Immature natural killer cell (primary cell): ENCODE measurements around the gene ARHGAP8. TPM values are rescaled to one million over a fixed set of nuclear protein-coding genes. Genes with fewer than 3 reads are reported as not detected.

Experiments used
- DNase-seq, 3 donors: peaks; one replicate each; pipeline ENCODE4 v3.0.0; 2022; ENCODE audit warnings: mixed read lengths in 1 of 3
- H3K27ac Mint-ChIP-seq, 6 donors: one replicate each; pipeline ENCODE4 v1.8.0; 2020; ENCODE audit warnings: mixed read lengths in 6 of 6, mild to moderate bottlenecking in 5 of 6, inconsistent platforms in 4 of 6, moderate library complexity in 3 of 6
- H3K27me3 Mint-ChIP-seq, 3 donors: one replicate each; pipeline ENCODE4 v1.8.0; 2020 to 2021; ENCODE audit warnings: low read depth in 3 of 3, mild to moderate bottlenecking in 3 of 3, mixed read lengths in 3 of 3, moderate library complexity in 3 of 3, inconsistent platforms in 1 of 3
- H3K36me3 Mint-ChIP-seq, 3 donors: one replicate each; pipeline ENCODE4 v1.8.0; 2020; ENCODE audit warnings: mixed read lengths in 3 of 3, inconsistent platforms in 2 of 3, mild to moderate bottlenecking in 2 of 3
- H3K4me1 Mint-ChIP-seq, 2 donors: one replicate each; pipeline ENCODE4 v1.8.0; 2020; ENCODE audit warnings: inconsistent platforms in 2 of 2, mild to moderate bottlenecking in 2 of 2, mixed read lengths in 2 of 2, moderate library complexity in 1 of 2
- H3K4me3 Mint-ChIP-seq, 5 donors: one replicate each; pipeline ENCODE4 v1.8.0; 2020; ENCODE audit warnings: mild to moderate bottlenecking in 5 of 5, mixed read lengths in 5 of 5, inconsistent platforms in 3 of 5, moderate library complexity in 3 of 5
- H3K9me3 Mint-ChIP-seq, 6 donors: one replicate each; pipeline ENCODE4 v1.8.0; 2020; ENCODE audit warnings: mild to moderate bottlenecking in 6 of 6, mixed read lengths in 6 of 6, inconsistent platforms in 4 of 6, moderate library complexity in 3 of 6
- polyA plus RNA-seq, 3 donors: library from polyadenylated mRNA; unstranded; fragments of 300-500 nt; fragmentation: Illumina TruSeq; gene quantifications; one replicate each; pipeline ENCODE4 v1.2.3, GENCODE V29; 2021

The ARHGAP8 gene
- polyA plus RNA-seq, 3 donors from 2014 or later = 0.60 to 2.0 TPM; not detected in 1

- peaks cover 0 to 5% (median 2%) of the 10 kb centered on the region in 3 donors for H3K27me3 Mint-ChIP-seq
- no peak overlapping the region for H3K4me3 Mint-ChIP-seq
- DNase-seq = no peak
- H3K9me3 Mint-ChIP-seq = peaks cover 0 to 7% (median 1%) of the 10 kb centered on the region in 6 donors
- no peak overlapping the region for H3K27ac Mint-ChIP-seq
- H3K36me3 Mint-ChIP-seq = no peaks in the 10 kb centered on the region
- no peaks in the 10 kb centered on the region for H3K4me1 Mint-ChIP-seq
These were observed 116.8 kb downstream of the ARHGAP8 start for GRCh38 chr22:44869196-44869595.

- DNase-seq = no peak
- Mint-ChIP-seq H3K4me3 (no peak overlapping the region), H3K27ac (no peak overlapping the region), H3K27me3 (peaks cover 0 to 5% (median 2%) of the 10 kb centered on the region in 3 donors), H3K9me3 (peaks cover 0 to 7% (median 1%) of the 10 kb centered on the region in 6 donors), H3K36me3 (no peaks in the 10 kb centered on the region), H3K4me1 (no peaks in the 10 kb centered on the region)
These were observed 117.6 kb downstream of the ARHGAP8 start for GRCh38 chr22:44870021-44870420.

GRCh38 chr22:44871782-44872181, 119.4 kb downstream of the ARHGAP8 start:
- Mint-ChIP-seq H3K4me1 (no peaks in the 10 kb centered on the region), H3K27me3 (peaks cover 0 to 5% (median 0%) of the 10 kb centered on the region in 3 donors), H3K27ac (no peak overlapping the region), H3K4me3 (no peak overlapping the region), H3K9me3 (peaks cover 0 to 7% (median 1%) of the 10 kb centered on the region in 6 donors), H3K36me3 (no peaks in the 10 kb centered on the region)
- no peak for DNase-seq

GRCh38 chr22:44876921-44877320, 124.5 kb downstream of the ARHGAP8 start:
- no peaks in the 10 kb centered on the region for H3K36me3 Mint-ChIP-seq
- H3K4me1 Mint-ChIP-seq = no peaks in the 10 kb centered on the region
- no peak for DNase-seq
- no peak overlapping the region for H3K4me3 Mint-ChIP-seq
- H3K27me3 Mint-ChIP-seq = peaks cover 0 to 3% (median 2%) of the 10 kb centered on the region in 3 donors
- H3K27ac Mint-ChIP-seq = no peak overlapping the region
- H3K9me3 Mint-ChIP-seq = peaks cover 0 to 1% (median 0%) of the 10 kb centered on the region in 6 donors

GRCh38 chr22:44878483-44879300, 126.3 kb downstream of the ARHGAP8 start:
- Mint-ChIP-seq H3K9me3 (no peaks in the 10 kb centered on the region), H3K27ac (no peak overlapping the region), H3K4me1 (no peaks in the 10 kb centered on the region), H3K4me3 (no peak overlapping the region), H3K36me3 (no peaks in the 10 kb centered on the region), H3K27me3 (peaks cover 0 to 3% (median 2%) of the 10 kb centered on the region in 3 donors)
- DNase-seq = no peak

GRCh38 chr22:44879301-44879680, 126.9 kb downstream of the ARHGAP8 start:
- Mint-ChIP-seq H3K36me3 (no peaks in the 10 kb centered on the region), H3K27ac (no peak overlapping the region), H3K4me3 (no peak overlapping the region), H3K9me3 (no peaks in the 10 kb centered on the region), H3K27me3 (peaks cover 0 to 3% (median 2%) of the 10 kb centered on the region in 3 donors), H3K4me1 (no peaks in the 10 kb centered on the region)
- no peak for DNase-seq

- DNase-seq = no peak
- Mint-ChIP-seq H3K27ac (no peak overlapping the region), H3K4me1 (no peaks in the 10 kb centered on the region), H3K36me3 (no peaks in the 10 kb centered on the region), H3K9me3 (no peaks in the 10 kb centered on the region), H3K4me3 (no peak overlapping the region), H3K27me3 (peaks cover 0 to 3% (median 2%) of the 10 kb centered on the region in 3 donors)
These were observed 128.4 kb downstream of the ARHGAP8 start for GRCh38 chr22:44880610-44881290.

- Mint-ChIP-seq H3K4me3 (no peak overlapping the region), H3K27me3 (peaks cover 0 to 4% (median 3%) of the 10 kb centered on the region in 3 donors), H3K4me1 (no peaks in the 10 kb centered on the region), H3K27ac (no peak overlapping the region), H3K9me3 (no peaks in the 10 kb centered on the region), H3K36me3 (no peaks in the 10 kb centered on the region)
- DNase-seq = no peak
These were observed 129.2 kb downstream of the ARHGAP8 start for GRCh38 chr22:44881624-44882023.

- Mint-ChIP-seq H3K27ac (no peak overlapping the region), H3K4me3 (no peak overlapping the region), H3K36me3 (no peaks in the 10 kb centered on the region), H3K4me1 (no peaks in the 10 kb centered on the region), H3K27me3 (peaks cover 0 to 4% (median 3%) of the 10 kb centered on the region in 3 donors), H3K9me3 (no peaks in the 10 kb centered on the region)
- DNase-seq = no peak
These were observed 130.0 kb downstream of the ARHGAP8 start for GRCh38 chr22:44882226-44882905.

- H3K36me3 Mint-ChIP-seq = no peaks in the 10 kb centered on the region
- no peaks in the 10 kb centered on the region for H3K9me3 Mint-ChIP-seq
- H3K27me3 Mint-ChIP-seq = peaks cover 0 to 2% (median 0%) of the 10 kb centered on the region in 3 donors
- no peak overlapping the region for H3K4me3 Mint-ChIP-seq
- H3K4me1 Mint-ChIP-seq = no peaks in the 10 kb centered on the region
- no peak for DNase-seq
- H3K27ac Mint-ChIP-seq = no peak overlapping the region
These were observed 130.6 kb downstream of the ARHGAP8 start for GRCh38 chr22:44883011-44883421.

- no peaks in the 10 kb centered on the region for H3K9me3 Mint-ChIP-seq
These were observed 132.2 kb downstream of the ARHGAP8 start for GRCh38 chr22:44884562-44884961.

GRCh38 chr22:44884968-44885805, 132.8 kb downstream of the ARHGAP8 start:
- Mint-ChIP-seq H3K36me3 (no peaks in the 10 kb centered on the region), H3K9me3 (no peaks in the 10 kb centered on the region), H3K4me3 (no peak overlapping the region), H3K4me1 (no peaks in the 10 kb centered on the region), H3K27me3 (peaks cover 0 to 2% (median 2%) of the 10 kb centered on the region in 3 donors), H3K27ac (no peak overlapping the region)
- DNase-seq = no peak

More at GRCh38 chr22:44884562-44884961, 132.2 kb downstream of the ARHGAP8 start:
- DNase-seq = no peak
- peaks cover 0 to 2% (median 0%) of the 10 kb centered on the region in 3 donors for H3K27me3 Mint-ChIP-seq
- H3K27ac Mint-ChIP-seq = no peak overlapping the region
- no peaks in the 10 kb centered on the region for H3K36me3 Mint-ChIP-seq
- H3K4me3 Mint-ChIP-seq = no peak overlapping the region
- no peaks in the 10 kb centered on the region for H3K4me1 Mint-ChIP-seq

GRCh38 chr22:44885806-44886360, 133.5 kb downstream of the ARHGAP8 start:
- H3K4me1 Mint-ChIP-seq = no peaks in the 10 kb centered on the region
- DNase-seq = no peak
- no peaks in the 10 kb centered on the region for H3K9me3 Mint-ChIP-seq
- no peak overlapping the region for H3K27ac Mint-ChIP-seq
- H3K4me3 Mint-ChIP-seq = no peak overlapping the region
- no peaks in the 10 kb centered on the region for H3K36me3 Mint-ChIP-seq
- peaks cover 0 to 4% (median 2%) of the 10 kb centered on the region in 3 donors for H3K27me3 Mint-ChIP-seq
